GM06990 (cell line): ENCODE data around the gene SCN5A.

Source experiments
- DNase-seq: peaks from one replicate; pipeline ENCODE4 v3.0.0-alpha.2; 2011; ENCODE audit not compliant: insufficient read length; ENCODE audit errors: extremely low read depth
- H3K27me3 ChIP-seq: replicated peaks from 2 replicates; pipeline ENCODE4 v1.6.0; 2011; ENCODE audit warnings: low read length; ENCODE audit not compliant: control insufficient read depth, insufficient read depth
- H3K36me3 ChIP-seq: 2 replicates; pipeline ENCODE4 v1.5.1; 2011; ENCODE audit warnings: low read length; ENCODE audit not compliant: control insufficient read depth, insufficient read depth
- H3K4me3 ChIP-seq: replicated peaks from 2 replicates; pipeline ENCODE4 v1.5.1; 2011; ENCODE audit warnings: low read depth, mild to moderate bottlenecking, control low read depth, low read length
- TF ChIP-seq, protein P1 (sequence below): IDR thresholded peaks from 2 replicates; pipeline ENCODE4 v1.5.1; 2011; ENCODE audit warnings: low read length, control low read depth, mild to moderate bottlenecking, inconsistent platforms; ENCODE audit not compliant: insufficient read depth, poor library complexity, severe bottlenecking

SCN5A gene

DNA sequence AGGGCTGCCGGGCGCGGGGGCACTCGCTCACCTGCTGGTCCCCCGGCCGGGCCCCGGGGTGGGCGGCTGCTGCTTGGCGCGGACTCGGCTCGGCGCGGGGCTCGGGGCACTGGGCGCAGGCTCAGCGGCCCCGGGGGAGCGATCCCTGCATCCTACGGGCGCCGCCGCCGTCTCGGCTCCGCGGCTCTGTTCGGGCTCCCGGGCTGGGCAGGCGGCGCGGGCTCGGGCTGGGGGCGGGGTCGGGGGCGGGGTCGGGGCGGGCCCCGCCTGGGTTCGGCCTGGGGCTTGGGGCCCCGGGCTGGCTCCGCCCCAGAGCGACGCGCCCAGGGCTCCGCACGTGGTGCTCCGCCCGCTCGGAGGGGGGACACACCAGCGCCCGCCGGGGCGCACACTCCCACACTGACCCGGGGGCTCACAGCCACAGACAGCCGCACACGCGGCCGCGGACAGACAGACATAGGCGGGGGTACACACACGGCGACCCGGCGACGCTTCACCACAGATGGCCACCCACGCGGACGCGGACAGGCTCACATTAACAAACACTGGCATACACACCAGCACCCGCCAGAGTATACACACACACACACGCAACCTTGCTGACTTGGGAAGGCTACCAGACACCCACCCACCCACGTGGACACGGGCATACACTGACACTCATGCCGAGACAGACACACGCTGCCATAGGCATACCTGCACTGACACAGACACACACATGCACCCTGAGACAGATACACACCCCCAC, at the start of gene SCN5A:
Gene SCN5A, minus strand, starts transcription at position 188 of the 748 bp plus-strand sequence. CDS start 16,380 bp downstream, outside the sequence.
- peak within 1 kb of the TSS; percentile 36 for H3K4me3 ChIP-seq
- no peaks in the 10 kb centered on the region for H3K36me3 ChIP-seq
- H3K27me3 ChIP-seq = peaks cover 2% of the 10 kb centered on the region
- TF ChIP-seq, protein P1, sequence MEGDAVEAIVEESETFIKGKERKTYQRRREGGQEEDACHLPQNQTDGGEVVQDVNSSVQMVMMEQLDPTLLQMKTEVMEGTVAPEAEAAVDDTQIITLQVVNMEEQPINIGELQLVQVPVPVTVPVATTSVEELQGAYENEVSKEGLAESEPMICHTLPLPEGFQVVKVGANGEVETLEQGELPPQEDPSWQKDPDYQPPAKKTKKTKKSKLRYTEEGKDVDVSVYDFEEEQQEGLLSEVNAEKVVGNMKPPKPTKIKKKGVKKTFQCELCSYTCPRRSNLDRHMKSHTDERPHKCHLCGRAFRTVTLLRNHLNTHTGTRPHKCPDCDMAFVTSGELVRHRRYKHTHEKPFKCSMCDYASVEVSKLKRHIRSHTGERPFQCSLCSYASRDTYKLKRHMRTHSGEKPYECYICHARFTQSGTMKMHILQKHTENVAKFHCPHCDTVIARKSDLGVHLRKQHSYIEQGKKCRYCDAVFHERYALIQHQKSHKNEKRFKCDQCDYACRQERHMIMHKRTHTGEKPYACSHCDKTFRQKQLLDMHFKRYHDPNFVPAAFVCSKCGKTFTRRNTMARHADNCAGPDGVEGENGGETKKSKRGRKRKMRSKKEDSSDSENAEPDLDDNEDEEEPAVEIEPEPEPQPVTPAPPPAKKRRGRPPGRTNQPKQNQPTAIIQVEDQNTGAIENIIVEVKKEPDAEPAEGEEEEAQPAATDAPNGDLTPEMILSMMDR = no peak
- DNase-seq = peak; percentile 42

DNA sequence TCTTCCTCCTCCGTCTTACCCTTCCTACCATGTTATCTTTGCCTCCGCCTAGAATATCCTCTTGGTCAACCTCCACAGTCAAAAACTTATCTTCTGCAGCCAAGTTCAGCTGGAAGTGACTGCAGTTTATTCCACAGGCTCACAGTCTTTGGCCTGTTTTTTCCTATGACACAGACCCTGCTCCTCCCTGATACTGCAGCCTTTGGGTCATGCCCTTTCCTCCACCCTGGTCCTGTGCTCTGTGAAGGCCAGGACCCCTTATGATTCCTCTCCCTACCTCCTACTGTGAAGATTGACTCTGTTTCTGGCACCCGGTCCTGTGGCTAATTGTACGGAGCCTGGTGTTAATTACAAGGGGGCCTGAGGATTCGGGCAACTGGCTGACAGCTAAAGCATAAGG, 49.3 kb upstream of the SCN5A start:
- no peaks in the 10 kb centered on the region; the same call in 1 of the 2 replicates for H3K27me3 ChIP-seq
- TF ChIP-seq, protein P1 = no peak
- DNase-seq = no peak
- H3K36me3 ChIP-seq = no peaks in the 10 kb centered on the region
- no peak overlapping the region for H3K4me3 ChIP-seq

DNA sequence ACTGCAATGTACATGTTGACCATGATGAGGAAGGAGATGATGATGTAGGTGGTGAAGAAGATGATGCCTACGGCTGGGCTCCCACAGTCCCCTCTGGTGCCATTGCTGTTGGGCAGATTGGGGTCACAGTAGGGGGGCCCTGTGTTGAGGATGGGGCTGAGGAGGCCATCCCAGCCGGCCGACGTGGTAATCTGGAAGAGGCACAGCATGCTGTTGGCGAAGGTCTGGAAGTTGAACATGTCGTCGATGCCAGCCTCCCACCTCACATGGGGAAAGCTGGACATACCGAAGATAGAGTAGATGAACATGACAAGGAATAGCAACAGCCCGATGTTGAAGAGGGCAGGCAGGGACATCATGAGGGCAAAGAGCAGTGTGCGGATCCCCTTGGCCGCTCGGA, 48.6 kb upstream of the SCN5A start:
- H3K36me3 ChIP-seq = no peaks in the 10 kb centered on the region
- TF ChIP-seq, protein P1 = no peak
- H3K27me3 ChIP-seq = no peaks in the 10 kb centered on the region; the same call in 1 of the 2 replicates
- no peak for DNase-seq
- H3K4me3 ChIP-seq = no peak overlapping the region

DNA sequence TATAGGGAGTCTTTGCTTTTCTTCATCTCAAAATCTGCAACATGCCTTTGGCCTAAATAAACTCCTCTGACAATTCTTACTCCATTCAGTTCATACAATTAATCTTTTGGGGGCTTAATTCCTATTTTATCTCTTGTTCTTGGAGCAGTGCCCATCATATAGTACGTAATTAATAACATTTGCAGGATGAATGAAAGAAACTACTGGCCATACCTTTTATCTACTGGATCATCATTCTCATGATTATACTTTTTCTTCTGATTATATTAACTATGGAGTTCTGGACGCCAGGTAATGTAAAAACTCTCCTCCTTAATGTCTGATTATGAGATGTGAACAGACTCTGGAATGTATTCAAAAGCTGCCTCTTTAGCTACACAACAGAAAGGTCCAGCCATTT, 46.5 kb upstream of the SCN5A start:
- H3K36me3 ChIP-seq = no peaks in the 10 kb centered on the region
- TF ChIP-seq, protein P1 = no peak

DNA sequence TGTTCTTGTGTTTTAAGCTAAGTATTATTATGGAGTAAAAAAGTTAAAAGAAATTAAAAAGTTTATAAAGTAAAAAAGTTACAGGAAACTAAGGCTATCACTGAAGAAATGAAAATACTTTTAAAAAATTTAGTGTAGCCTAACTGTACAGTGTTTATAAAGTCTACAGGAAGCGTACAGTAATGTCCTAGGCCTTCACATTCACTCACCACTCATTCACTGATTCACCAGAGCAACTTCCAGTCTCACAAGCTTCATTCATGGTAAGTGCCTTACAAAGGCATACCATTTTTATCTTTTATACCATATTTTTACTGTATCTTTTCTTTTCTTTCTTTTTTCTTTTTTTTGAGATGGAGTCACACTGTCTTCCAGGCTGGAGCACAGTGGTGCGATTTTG, 40.7 kb upstream of the SCN5A start:
- Histone ChIP-seq H3K4me3 (no peak overlapping the region), H3K36me3 (no peaks in the 10 kb centered on the region), H3K27me3 (no peaks in the 10 kb centered on the region)
- no peak for DNase-seq
- TF ChIP-seq, protein P1 = no peak

More for the DNA sequence above, 46.5 kb upstream of the SCN5A start:
- DNase-seq = no peak
- no peaks in the 10 kb centered on the region; the same call in 1 of the 2 replicates for H3K27me3 ChIP-seq
- no peak overlapping the region for H3K4me3 ChIP-seq
